Amniotic stem cell (primary cell): ENCODE results near the gene CIROP.
"Not testable (repeated sequence)": the region's sequence is repeated elsewhere in the genome, so short reads cannot be mapped to it uniquely, and the experiment has no call there.

Source experiments
- DNase-seq: peaks from one replicate; lab custom pipeline; 2025; lab: John Stamatoyannopoulos, UW

Gene CIROP

GRCh38 chr14:23113431-23114119, 8.8 kb upstream of the CIROP start:
- DNase-seq = no peak

- DNase-seq = no peak
Observed at GRCh38 chr14:23112359-23113178, 7.8 kb upstream of the CIROP start.

GRCh38 chr14:23110579-23111365, 6.0 kb upstream of the CIROP start:
- DNase-seq = no peak

GRCh38 chr14:23109769-23110168, 5.0 kb upstream of the CIROP start:
- no peak for DNase-seq

GRCh38 chr14:23108169-23108568, 3.4 kb upstream of the CIROP start:
- DNase-seq = not testable (repeated sequence)

GRCh38 chr14:23107620-23108019, 2.8 kb upstream of the CIROP start:
- not testable (repeated sequence) for DNase-seq

GRCh38 chr14:23106747-23107045, 1.9 kb upstream of the CIROP start:
- DNase-seq = no peak

- no peak for DNase-seq
Observed at GRCh38 chr14:23105348-23105824, 597 bp upstream of the CIROP start.

GRCh38 chr14:23104070-23104590, 659 bp downstream of the CIROP start:
- DNase-seq = no peak

- DNase-seq = no peak
Observed at GRCh38 chr14:23103581-23103980, 1.2 kb downstream of the CIROP start.

GRCh38 chr14:23102801-23103200, 2.0 kb downstream of the CIROP start:
- DNase-seq = no peak

- DNase-seq = no peak
Observed at GRCh38 chr14:23101986-23102625, 2.7 kb downstream of the CIROP start.

GRCh38 chr14:23101213-23101970, 3.4 kb downstream of the CIROP start:
- DNase-seq = no peak

GRCh38 chr14:23099212-23099861, 5.5 kb downstream of the CIROP start:
- DNase-seq = no peak

GRCh38 chr14:23097786-23098185, 7.0 kb downstream of the CIROP start:
- no peak for DNase-seq

- DNase-seq = no peak
Observed at GRCh38 chr14:23095196-23096108, 9.3 kb downstream of the CIROP start, which contains the start of gene C14orf119. TSS of gene C14orf119 (plus strand) at chr14:23095505. CDS start at chr14:23097659, 2,154 bp downstream.

- DNase-seq = no peak
Observed at GRCh38 chr14:23094666-23095195, 10.1 kb downstream of the CIROP start, which contains the start of gene ACIN1. TSS of gene ACIN1 (minus strand) at chr14:23095136. CDS start at chr14:23095112, 24 bp downstream.

- no peak for DNase-seq
Observed at GRCh38 chr14:23093991-23094665, 10.7 kb downstream of the CIROP start.
